HG03025 (cell line): ENCODE measurements around the gene THUMPD1.
"Not testable (repeated sequence)": the region's sequence is repeated elsewhere in the genome, so short reads cannot be mapped to it uniquely, and the experiment has no call there.

ENCODE experiments used
- ATAC-seq: cut with Tn5 transposase; IDR thresholded peaks from one replicate; pipeline ENCODE4 v1.9.1; 2021; ENCODE audit warnings: mild to moderate bottlenecking, moderate library complexity; ENCODE audit not compliant: unreplicated experiment, low FRiP score

The THUMPD1 gene

DNA sequence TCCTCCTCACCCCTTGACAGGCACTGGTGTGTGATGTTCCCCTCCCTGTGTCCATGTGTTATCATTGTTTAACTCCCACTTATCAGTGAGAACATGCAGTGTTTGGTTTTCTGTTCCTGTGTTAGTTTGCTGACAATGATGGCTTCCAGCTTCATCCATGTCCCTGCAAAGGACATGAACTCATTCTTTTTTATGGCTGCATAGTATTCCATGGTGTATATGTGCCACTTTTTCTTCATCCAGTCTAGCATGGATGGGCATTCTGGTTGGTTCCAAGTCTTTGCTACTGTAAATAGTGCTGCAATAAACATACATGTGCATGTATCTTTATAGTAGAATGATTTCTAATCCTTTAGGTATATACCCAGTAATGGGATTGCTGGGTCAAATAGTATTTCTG lies 39.9 kb downstream of the THUMPD1 start:
- not testable (repeated sequence) for ATAC-seq

GRCh38 chr16:20696618-20697017 lies 45.0 kb downstream of the THUMPD1 start:
- ATAC-seq: no peak

GRCh38 chr16:20695024-20695423 lies 46.6 kb downstream of the THUMPD1 start:
- no peak for ATAC-seq

GRCh38 chr16:20694096-20694495 lies 47.5 kb downstream of the THUMPD1 start:
- not testable (repeated sequence) for ATAC-seq

GRCh38 chr16:20689668-20690067 lies 52.0 kb downstream of the THUMPD1 start:
- ATAC-seq: no peak

GRCh38 chr16:20683812-20684211 lies 57.8 kb downstream of the THUMPD1 start:
- ATAC-seq: no peak
